ENCODE measurements around the gene C6orf89.

C6orf89 gene

DNA sequence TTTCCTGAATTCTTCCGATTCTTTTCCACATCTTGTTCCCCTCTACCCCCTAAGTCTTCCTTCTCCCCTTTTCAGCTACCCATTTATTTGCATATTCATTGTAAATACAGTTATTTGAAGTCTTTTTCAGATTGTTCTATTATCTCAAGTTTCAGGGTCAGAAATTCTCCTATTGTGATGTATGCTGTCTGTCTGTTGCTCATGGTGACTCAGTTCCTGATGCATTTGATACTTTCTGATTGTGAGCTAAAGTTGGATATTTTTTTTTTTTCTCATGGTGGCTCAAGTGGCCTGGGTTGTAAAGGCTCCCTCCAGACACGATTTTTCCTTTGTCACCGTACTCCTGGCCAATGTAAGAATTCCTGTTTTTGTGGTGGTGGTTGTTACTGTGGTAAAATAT, 63.9 kb downstream of the C6orf89 start:
- no peak overlapping the region for H3K9ac ChIP-seq (ENCODE audit: low read length)
- no peaks in the 10 kb centered on the region for H3K9me3 ChIP-seq (ENCODE audit: control insufficient read depth, low read length)
- no peaks in the 10 kb centered on the region for H3K36me3 ChIP-seq (ENCODE audit: control insufficient read depth, insufficient read depth, low read length)
- H3K4me1 ChIP-seq (ENCODE audit: control insufficient read depth, insufficient read depth, low read length): peaks cover 9% of the 10 kb centered on the region
- no peaks in the 10 kb centered on the region for H3K27me3 ChIP-seq (ENCODE audit: control insufficient read depth, insufficient read depth, low read length)
- no peak overlapping the region for H3K4me3 ChIP-seq (ENCODE audit: low read length)

DNA sequence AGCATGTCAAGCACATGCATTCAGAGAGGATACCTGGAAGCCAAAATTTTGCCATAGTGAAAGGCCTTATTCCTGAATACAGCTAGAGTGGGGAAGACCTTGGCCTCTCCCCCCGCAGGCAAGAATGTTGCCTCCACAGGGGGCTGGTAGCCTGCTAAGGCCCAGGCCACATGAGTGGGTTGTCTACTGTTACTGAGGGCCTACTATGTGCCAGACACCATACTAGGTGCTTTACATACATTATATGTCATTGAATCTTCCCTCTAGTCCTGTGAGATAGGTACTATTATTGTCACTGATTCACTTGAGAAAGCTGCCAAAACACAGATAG, 68.1 kb downstream of the C6orf89 start:
- Histone ChIP-seq H3K9ac (ENCODE audit: low read length) (no peak overlapping the region), H3K4me1 (ENCODE audit: control insufficient read depth, insufficient read depth, low read length) (peaks cover 37% of the 10 kb centered on the region), H3K9me3 (ENCODE audit: control insufficient read depth, low read length) (no peaks in the 10 kb centered on the region), H3K36me3 (ENCODE audit: control insufficient read depth, insufficient read depth, low read length) (no peaks in the 10 kb centered on the region), H3K4me3 (ENCODE audit: low read length) (no peak overlapping the region), H3K27me3 (ENCODE audit: control insufficient read depth, insufficient read depth, low read length) (no peaks in the 10 kb centered on the region)

DNA sequence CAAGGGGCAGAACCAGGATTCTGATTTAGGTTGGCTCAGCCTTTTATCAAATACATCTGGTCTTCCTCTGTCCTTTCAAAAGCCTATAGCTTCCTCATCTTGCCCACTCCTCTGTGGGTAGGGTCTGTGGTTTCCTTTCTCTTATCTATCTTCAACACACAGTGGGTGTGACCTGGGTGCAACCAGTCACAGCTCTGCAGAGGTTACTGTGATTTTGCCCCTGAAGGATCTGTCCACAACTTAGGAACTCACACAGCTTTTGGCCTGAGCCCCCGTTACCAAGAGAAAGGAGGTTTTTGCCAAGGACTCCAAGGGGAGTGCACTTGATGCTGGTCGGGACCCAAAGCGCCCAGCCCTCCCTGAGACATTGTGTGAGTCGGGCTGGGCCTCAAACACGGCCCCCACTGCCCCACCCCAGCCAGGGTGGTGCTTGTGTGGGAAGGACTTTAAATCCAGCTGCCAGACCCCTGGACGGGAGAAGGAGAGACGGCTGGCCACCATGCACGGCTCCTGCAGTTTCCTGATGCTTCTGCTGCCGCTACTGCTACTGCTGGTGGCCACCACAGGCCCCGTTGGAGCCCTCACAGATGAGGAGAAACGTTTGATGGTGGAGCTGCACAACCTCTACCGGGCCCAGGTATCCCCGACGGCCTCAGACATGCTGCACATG, 68.6 kb downstream of the C6orf89 start, which contains the start of gene PI16:
PI16 (plus strand) TSS at position 477 of the 670 bp plus-strand sequence; CDS start at position 500, 23 bp downstream.
- Histone ChIP-seq H3K27me3 (ENCODE audit: control insufficient read depth, insufficient read depth, low read length) (no peaks in the 10 kb centered on the region), H3K4me1 (ENCODE audit: control insufficient read depth, insufficient read depth, low read length) (peaks cover 37% of the 10 kb centered on the region), H3K9me3 (ENCODE audit: control insufficient read depth, low read length) (no peaks in the 10 kb centered on the region), H3K36me3 (ENCODE audit: control insufficient read depth, insufficient read depth, low read length) (no peaks in the 10 kb centered on the region), H3K4me3 (ENCODE audit: low read length) (no peak within 1 kb of the TSS), H3K9ac (ENCODE audit: low read length) (no peak within 1 kb of the TSS)

DNA sequence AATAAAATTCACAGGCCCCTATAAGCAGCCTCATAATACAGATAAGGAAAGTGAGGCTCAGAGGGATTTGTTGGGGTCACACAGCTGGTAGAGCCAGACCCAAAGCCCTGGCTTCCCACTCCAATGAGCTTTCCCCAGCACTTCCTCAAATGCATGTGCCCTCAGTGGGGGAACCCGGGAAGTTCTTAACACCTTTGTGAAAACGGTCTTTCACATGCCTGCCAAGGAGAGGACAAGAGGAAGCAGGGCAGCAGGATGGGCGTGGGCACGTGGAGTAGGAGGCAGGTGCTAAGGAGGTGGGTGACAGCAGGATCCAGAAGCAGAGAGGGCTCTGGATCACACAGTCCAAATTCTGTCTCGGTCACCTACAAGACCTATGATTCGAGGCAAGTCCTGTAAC, 69.4 kb downstream of the C6orf89 start:
- Histone ChIP-seq H3K9ac (ENCODE audit: low read length) (no peak overlapping the region), H3K4me1 (ENCODE audit: control insufficient read depth, insufficient read depth, low read length) (peaks cover 37% of the 10 kb centered on the region), H3K36me3 (ENCODE audit: control insufficient read depth, insufficient read depth, low read length) (no peaks in the 10 kb centered on the region), H3K27me3 (ENCODE audit: control insufficient read depth, insufficient read depth, low read length) (no peaks in the 10 kb centered on the region), H3K9me3 (ENCODE audit: control insufficient read depth, low read length) (no peaks in the 10 kb centered on the region), H3K4me3 (ENCODE audit: low read length) (no peak overlapping the region)

DNA sequence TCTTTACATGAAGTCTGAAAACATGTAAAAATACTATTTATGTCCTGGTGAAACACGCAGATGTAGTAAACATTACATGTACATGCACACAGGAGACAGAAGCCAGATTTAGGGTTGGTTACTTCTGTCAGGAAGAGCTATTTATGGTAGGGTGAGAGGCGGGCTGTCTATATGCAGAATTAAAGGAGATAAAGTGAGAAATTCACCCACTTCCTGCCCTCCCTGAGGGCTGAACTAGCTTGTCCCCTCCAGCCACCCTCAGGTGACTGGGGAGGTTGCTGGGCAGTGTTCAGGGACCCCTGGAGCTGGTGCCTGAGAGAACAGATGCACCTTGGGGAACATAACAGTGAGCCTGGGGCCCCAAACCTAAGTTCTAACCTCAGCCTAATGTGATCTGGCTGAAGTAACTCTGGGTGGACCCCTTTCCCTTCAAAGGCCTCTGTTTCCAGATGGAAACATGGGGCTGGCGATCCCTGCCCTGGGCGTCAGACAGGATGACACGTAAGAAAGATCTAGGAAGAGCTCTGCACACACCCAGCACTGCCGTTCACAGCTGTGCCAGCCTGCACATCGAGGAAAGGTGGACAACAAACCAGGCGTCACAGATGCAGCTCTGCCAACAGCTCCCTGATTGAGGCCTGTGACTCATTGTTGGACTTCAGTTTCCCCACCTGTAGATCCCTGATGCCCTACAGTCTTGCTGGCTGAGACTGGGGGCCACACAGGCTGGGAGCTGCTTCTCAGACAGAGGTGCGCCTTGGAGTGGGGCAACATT, 70.1 kb downstream of the C6orf89 start:
- Histone ChIP-seq H3K4me1 (ENCODE audit: control insufficient read depth, insufficient read depth, low read length) (peaks cover 41% of the 10 kb centered on the region), H3K27me3 (ENCODE audit: control insufficient read depth, insufficient read depth, low read length) (no peaks in the 10 kb centered on the region), H3K4me3 (ENCODE audit: low read length) (no peak overlapping the region), H3K36me3 (ENCODE audit: control insufficient read depth, insufficient read depth, low read length) (no peaks in the 10 kb centered on the region), H3K9ac (ENCODE audit: low read length) (no peak overlapping the region), H3K9me3 (ENCODE audit: control insufficient read depth, low read length) (no peaks in the 10 kb centered on the region)

DNA sequence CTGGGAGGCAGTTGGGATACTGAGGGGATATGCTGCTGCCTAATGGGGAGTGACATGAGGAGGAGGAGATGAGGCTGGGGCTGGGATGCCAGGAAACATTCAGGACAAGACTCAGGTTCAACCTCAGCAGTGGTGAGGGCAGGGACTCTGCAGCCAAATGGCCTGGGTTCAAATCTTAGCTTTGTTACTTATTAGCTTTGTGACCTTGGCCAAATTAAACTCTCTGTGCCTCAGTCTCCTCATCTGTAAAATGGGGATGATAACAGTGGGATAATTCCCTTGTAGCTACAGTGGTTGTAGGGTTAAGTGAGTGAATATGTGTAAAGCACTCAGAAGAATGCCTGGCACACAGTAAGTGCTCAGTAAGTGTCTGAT, 70.7 kb downstream of the C6orf89 start:
- no peak overlapping the region for H3K9ac ChIP-seq (ENCODE audit: low read length)
- peaks cover 47% of the 10 kb centered on the region for H3K4me1 ChIP-seq (ENCODE audit: control insufficient read depth, insufficient read depth, low read length)
- H3K27me3 ChIP-seq (ENCODE audit: control insufficient read depth, insufficient read depth, low read length): no peaks in the 10 kb centered on the region
- no peak overlapping the region for H3K4me3 ChIP-seq (ENCODE audit: low read length)
- no peaks in the 10 kb centered on the region for H3K36me3 ChIP-seq (ENCODE audit: control insufficient read depth, insufficient read depth, low read length)
- H3K9me3 ChIP-seq (ENCODE audit: control insufficient read depth, low read length): no peaks in the 10 kb centered on the region

DNA sequence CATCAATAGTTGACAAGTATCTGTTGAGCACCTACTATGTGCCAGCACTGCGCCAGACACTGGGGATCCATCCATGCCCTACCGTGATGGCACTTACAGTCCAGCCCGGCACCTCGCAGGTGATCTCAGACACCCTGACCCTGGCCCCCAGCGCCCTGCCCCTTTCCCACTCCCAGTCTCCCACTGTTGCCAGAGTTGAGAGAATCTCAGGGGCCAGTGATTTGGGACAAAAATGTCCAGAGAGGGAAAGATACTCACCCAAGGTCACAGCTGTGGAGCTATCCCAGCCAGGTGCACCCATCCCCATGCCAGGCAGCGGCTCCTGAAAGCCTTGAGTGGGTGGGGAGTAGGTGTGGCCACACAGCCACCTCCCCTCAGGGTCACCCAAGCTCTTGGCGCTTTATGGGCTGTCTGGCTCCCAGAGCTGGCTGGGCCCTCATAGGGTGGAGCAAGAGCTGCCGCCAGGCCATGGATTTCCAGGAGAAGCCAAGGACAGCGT, 72.1 kb downstream of the C6orf89 start:
- Histone ChIP-seq H3K36me3 (ENCODE audit: control insufficient read depth, insufficient read depth, low read length) (no peaks in the 10 kb centered on the region), H3K9ac (ENCODE audit: low read length) (no peak overlapping the region), H3K4me1 (ENCODE audit: control insufficient read depth, insufficient read depth, low read length) (peaks cover 50% of the 10 kb centered on the region), H3K4me3 (ENCODE audit: low read length) (no peak overlapping the region), H3K27me3 (ENCODE audit: control insufficient read depth, insufficient read depth, low read length) (no peaks in the 10 kb centered on the region), H3K9me3 (ENCODE audit: control insufficient read depth, low read length) (no peaks in the 10 kb centered on the region)

DNA sequence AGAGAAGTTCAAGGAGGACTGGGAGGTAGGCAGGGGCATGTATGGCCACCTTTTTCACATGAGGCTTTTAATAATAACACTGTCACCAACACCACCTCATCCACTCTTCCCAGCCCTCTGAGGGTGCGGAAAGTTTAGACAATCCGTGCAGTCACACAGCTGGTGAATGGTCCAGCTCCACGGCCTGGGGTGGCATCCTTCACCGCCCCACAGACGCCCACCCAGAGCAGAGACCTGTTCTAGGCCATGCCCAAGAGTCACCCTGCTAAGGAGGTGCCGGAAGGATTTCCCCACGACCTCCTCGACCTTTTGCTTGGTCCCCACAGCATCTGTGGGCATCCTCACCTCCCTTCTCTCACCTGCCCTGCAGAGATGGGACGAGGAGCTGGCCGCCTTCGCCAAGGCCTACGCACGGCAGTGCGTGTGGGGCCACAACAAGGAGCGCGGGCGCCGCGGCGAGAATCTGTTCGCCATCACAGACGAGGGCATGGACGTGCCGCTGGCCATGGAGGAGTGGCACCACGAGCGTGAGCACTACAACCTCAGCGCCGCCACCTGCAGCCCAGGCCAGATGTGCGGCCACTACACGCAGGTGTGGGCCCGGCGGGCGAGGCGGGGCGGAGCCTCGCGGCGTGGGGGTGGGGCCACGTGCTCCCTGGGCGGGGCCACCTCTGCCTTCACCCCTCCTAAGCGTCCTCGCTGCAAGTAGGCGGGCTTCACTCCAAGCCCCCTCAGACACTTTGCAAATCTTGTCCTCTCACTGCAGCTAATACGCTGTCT, 73.2 kb downstream of the C6orf89 start:
- Histone ChIP-seq H3K36me3 (ENCODE audit: control insufficient read depth, insufficient read depth, low read length) (no peaks in the 10 kb centered on the region), H3K4me1 (ENCODE audit: control insufficient read depth, insufficient read depth, low read length) (peaks cover 59% of the 10 kb centered on the region), H3K4me3 (ENCODE audit: low read length) (no peak overlapping the region), H3K9me3 (ENCODE audit: control insufficient read depth, low read length) (no peaks in the 10 kb centered on the region), H3K9ac (ENCODE audit: low read length) (no peak overlapping the region), H3K27me3 (ENCODE audit: control insufficient read depth, insufficient read depth, low read length) (no peaks in the 10 kb centered on the region)

DNA sequence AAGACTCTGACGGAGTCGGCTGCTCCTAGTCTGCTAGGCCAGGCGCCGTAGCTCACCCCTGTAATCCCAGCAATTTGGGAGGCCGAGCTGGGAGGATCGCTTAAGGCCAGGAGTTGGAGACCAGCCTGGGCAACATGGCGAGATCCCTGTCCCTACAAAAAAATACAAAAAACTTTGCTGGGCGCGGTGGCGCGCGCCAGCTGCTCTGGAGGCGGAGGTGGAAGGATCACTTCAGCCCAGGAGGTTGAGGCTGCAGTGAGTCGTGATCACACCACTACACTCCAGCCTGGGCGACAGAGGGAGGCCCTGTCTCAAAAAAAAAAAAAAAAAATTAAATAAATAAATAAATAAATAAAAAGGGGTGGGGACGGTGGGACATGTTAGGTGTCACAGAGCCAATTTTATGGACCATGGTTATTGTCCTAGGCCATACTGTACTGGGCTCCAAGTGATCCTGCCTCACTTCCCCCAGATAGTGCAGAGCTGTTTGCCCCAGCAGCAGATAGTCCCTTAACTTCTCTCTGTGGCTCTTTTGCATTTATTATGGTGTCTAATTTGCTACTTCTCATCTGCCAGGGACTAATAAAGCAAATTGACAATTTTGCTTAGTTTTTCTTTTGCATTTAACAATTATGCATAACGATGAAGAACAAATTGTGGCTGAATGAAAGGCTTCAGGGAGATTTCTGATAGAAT, 74.0 kb downstream of the C6orf89 start:
- Histone ChIP-seq H3K9me3 (ENCODE audit: control insufficient read depth, low read length) (no peaks in the 10 kb centered on the region), H3K4me3 (ENCODE audit: low read length) (no peak overlapping the region)

DNA sequence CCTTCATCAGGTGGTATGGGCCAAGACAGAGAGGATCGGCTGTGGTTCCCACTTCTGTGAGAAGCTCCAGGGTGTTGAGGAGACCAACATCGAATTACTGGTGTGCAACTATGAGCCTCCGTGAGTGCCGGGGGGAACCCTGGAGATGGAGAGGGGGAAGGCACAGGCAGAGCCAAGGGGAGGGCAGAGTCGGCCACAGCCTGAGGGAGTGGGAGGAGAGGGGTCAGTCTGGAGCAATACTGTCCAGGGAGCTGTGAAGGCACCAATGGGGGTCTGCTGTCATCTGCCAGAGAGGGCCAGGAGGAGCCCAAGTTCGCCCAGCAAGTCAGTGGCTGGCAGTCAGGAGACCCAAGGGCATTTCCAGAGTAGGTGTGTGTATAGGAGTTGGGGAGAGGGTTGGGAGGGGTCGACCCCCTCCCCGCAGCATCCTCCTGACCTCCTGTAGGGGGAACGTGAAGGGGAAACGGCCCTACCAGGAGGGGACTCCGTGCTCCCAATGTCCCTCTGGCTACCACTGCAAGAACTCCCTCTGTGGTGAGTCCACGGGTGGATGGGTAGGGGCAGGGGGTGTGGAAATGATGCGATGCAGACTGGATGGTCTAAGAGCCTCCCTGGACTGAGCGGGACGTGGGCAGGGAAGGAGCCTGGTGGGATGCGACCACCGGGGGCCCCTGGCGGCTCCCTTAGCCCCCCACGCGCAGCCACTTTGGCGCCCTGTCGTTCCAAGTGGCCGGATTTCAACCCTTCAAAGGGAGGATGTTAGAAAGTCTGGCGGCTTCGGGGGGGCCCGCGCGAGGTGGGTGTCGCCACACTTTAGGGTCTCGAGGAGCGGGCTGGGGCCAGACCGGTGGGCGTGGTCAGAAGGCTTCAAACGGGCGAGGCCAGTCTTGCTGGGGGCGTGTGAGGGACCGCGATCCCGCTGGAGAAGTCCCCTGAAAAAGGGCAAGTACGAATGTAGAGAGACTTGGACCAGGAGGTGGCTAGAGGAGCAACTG, 76.0 kb downstream of the C6orf89 start:
- Histone ChIP-seq H3K9ac (ENCODE audit: low read length) (peak overlapping the region; percentile 52), H3K4me1 (ENCODE audit: control insufficient read depth, insufficient read depth, low read length) (peaks cover 51% of the 10 kb centered on the region), H3K27me3 (ENCODE audit: control insufficient read depth, insufficient read depth, low read length) (no peaks in the 10 kb centered on the region)

More for the DNA sequence above, 74.0 kb downstream of the C6orf89 start:
- Histone ChIP-seq H3K27me3 (ENCODE audit: control insufficient read depth, insufficient read depth, low read length) (no peaks in the 10 kb centered on the region), H3K4me1 (ENCODE audit: control insufficient read depth, insufficient read depth, low read length) (peaks cover 59% of the 10 kb centered on the region), H3K9ac (ENCODE audit: low read length) (no peak overlapping the region), H3K36me3 (ENCODE audit: control insufficient read depth, insufficient read depth, low read length) (no peaks in the 10 kb centered on the region)

DNA sequence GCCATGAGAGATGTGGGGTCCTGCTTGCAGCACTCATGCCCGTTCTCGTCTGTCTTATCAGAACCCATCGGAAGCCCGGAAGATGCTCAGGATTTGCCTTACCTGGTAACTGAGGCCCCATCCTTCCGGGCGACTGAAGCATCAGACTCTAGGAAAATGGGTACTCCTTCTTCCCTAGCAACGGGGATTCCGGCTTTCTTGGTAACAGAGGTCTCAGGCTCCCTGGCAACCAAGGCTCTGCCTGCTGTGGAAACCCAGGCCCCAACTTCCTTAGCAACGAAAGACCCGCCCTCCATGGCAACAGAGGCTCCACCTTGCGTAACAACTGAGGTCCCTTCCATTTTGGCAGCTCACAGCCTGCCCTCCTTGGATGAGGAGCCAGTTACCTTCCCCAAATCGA, 77.1 kb downstream of the C6orf89 start:
- H3K4me1 ChIP-seq (ENCODE audit: control insufficient read depth, insufficient read depth, low read length): peaks cover 56% of the 10 kb centered on the region
- H3K9ac ChIP-seq (ENCODE audit: low read length): no peak overlapping the region
- peaks cover 7% of the 10 kb centered on the region for H3K36me3 ChIP-seq (ENCODE audit: control insufficient read depth, insufficient read depth, low read length)
- H3K27me3 ChIP-seq (ENCODE audit: control insufficient read depth, insufficient read depth, low read length): no peaks in the 10 kb centered on the region
- no peaks in the 10 kb centered on the region for H3K9me3 ChIP-seq (ENCODE audit: control insufficient read depth, low read length)
- no peak overlapping the region for H3K4me3 ChIP-seq (ENCODE audit: low read length)

More for the DNA sequence above, 76.0 kb downstream of the C6orf89 start:
- Histone ChIP-seq H3K4me3 (ENCODE audit: low read length) (no peak overlapping the region), H3K9me3 (ENCODE audit: control insufficient read depth, low read length) (no peaks in the 10 kb centered on the region), H3K36me3 (ENCODE audit: control insufficient read depth, insufficient read depth, low read length) (no peaks in the 10 kb centered on the region)

Measured in mucosa of stomach (tissue), 1 donor.